ENCODE measurements around the gene EMCN.

- no peak for TF ChIP-seq CTCF (IDR thresholded peaks at IDR 0.05)
- no peak for TF ChIP-seq TCF7L2 (IDR thresholded peaks at IDR 0.05; ENCODE audit: low read depth, low read length)
- no peak for TF ChIP-seq REST (IDR thresholded peaks at IDR 0.05; ENCODE audit: insufficient read depth in 1 of 2, low read depth in 2 of 2, low read length in 1 of 2)
- TF ChIP-seq POLR2AphosphoS5 (IDR thresholded peaks at IDR 0.05; ENCODE audit: low read depth, low read length): no peak
- no peak for TF ChIP-seq SIN3A (IDR thresholded peaks at IDR 0.05; ENCODE audit: borderline replicate concordance, insufficient read depth, low read depth, low read length)
Observed at GRCh38 chr4:100422894-100423293, 94.9 kb downstream of the EMCN start.

Data from Panc1 (cell line).